Lung (tissue), 12 donors: Measurements from ENCODE around the gene CLEC12A. TPM values are rescaled to one million over a fixed set of nuclear protein-coding genes. Genes with fewer than 3 reads are reported as not detected.

Experiments used
- ATAC-seq: fragments of 200-7000 bp; cut with Tn5 transposase; one replicate; pipeline ENCODE4 v1.9.1; 2020; ENCODE audit warnings: moderate number of reproducible peaks; ENCODE audit not compliant: insufficient read depth, low FRiP score
- DNase-seq, 3 donors: peaks; one replicate each; pipeline ENCODE4 v3.0.0-alpha.2; 2013 to 2017
- H3K27ac ChIP-seq, 2 donors: one replicate each; pipeline ENCODE4 v1.5.1; 2013; ENCODE audit warnings: mild to moderate bottlenecking in 2 of 2, moderate library complexity in 2 of 2, control low read depth in 1 of 2, inconsistent platforms in 1 of 2, low read depth in 1 of 2, low read length in 1 of 2
- H3K27me3 ChIP-seq, 3 donors: one replicate each; pipeline ENCODE4 v1.5.1; 2013; ENCODE audit warnings: low read length in 2 of 3; ENCODE audit not compliant: control insufficient read depth in 3 of 3, insufficient read depth in 3 of 3
- H3K36me3 ChIP-seq, 4 donors: one replicate each; pipeline ENCODE4 v1.5.1; 2013; ENCODE audit warnings: low read length in 4 of 4, mild to moderate bottlenecking in 1 of 4, moderate library complexity in 1 of 4; ENCODE audit not compliant: control insufficient read depth in 4 of 4, insufficient read depth in 4 of 4
- H3K4me1 ChIP-seq, 5 donors: one replicate each; pipeline ENCODE4 v1.5.1; 2013; ENCODE audit warnings: low read length in 5 of 5, mild to moderate bottlenecking in 2 of 5, moderate library complexity in 1 of 5; ENCODE audit not compliant: control insufficient read depth in 5 of 5, insufficient read depth in 5 of 5
- H3K4me3 ChIP-seq: one replicate; pipeline ENCODE4 v1.5.1; 2013; ENCODE audit warnings: mild to moderate bottlenecking, control low read depth, moderate library complexity
- H3K9ac ChIP-seq, 2 donors: one replicate each; pipeline ENCODE4 v1.5.1; 2013; ENCODE audit warnings: low read length in 2 of 2, control low read depth in 1 of 2; ENCODE audit not compliant: insufficient read depth in 1 of 2
- H3K9me3 ChIP-seq, 4 donors: one replicate each; pipeline ENCODE4 v1.5.1; 2013; ENCODE audit warnings: low read length in 3 of 4, mild to moderate bottlenecking in 1 of 4, moderate library complexity in 1 of 4; ENCODE audit not compliant: control insufficient read depth in 4 of 4, insufficient read depth in 3 of 4
- CTCF ChIP-seq: IDR thresholded peaks from 2 replicates; pipeline ENCODE4 v1.5.1; 2012; ENCODE audit warnings: mild to moderate bottlenecking; ENCODE audit errors: control extremely low read depth, extremely low read depth
- WGBS, 2 donors: extraction: QIAGEN DNeasy Blood & Tissue Kit; methylation state at CpG; one replicate each; pipeline ENCODE4 v1.1.7; 2013; 5-methylcytosine and 5-hydroxymethylcytosine counted together
- polyA plus RNA-seq, 2 donors: library from polyadenylated mRNA; stranded (reverse); fragments of 200-250 nt; gene quantifications; one replicate each; pipeline ENCODE4 v1.2.1, GENCODE V29; 2013
- total RNA-seq, 2 donors: library from RNA; depleted of rRNA in 1 of 2; stranded (reverse); fragments of >200 nt in 1 of 2; gene quantifications; one replicate each; pipeline ENCODE4 v1.2.1, GENCODE V29; 2014 to 2021
- donor health status: control.
- donor health status: control.
- donor health status: Bipolar disorder and iron deficiency.
- donor health status: healthy.
- donor health status: DM: yes; HTN: yes; CAD: no.

The CLEC12A gene
- total and polyA plus RNA-seq, 4 donors = 13.8 to 21.9 (median 17.1) TPM

GRCh38 chr12:10016881-10017280, 45.7 kb downstream of the CLEC12A start:
- H3K9ac ChIP-seq = no peak overlapping the region
- no peaks in the 10 kb centered on the region for H3K4me1 ChIP-seq
- no peak for TF ChIP-seq CTCF
- H3K4me3 ChIP-seq = no peak overlapping the region
- ATAC-seq (no peak), DNase-seq (no peak)
- 9 to 13% methylated on average over 1 of the region's 1 CpG for WGBS, 2 donors
- no peaks in the 10 kb centered on the region for H3K9me3 ChIP-seq
- no peaks in the 10 kb centered on the region for H3K27me3 ChIP-seq
- H3K36me3 ChIP-seq = no peaks in the 10 kb centered on the region
- no peak overlapping the region for H3K27ac ChIP-seq

GRCh38 chr12:10018386-10018785, 47.2 kb downstream of the CLEC12A start:
- Histone ChIP-seq H3K27me3 (no peaks in the 10 kb centered on the region), H3K27ac (no peak overlapping the region), H3K9ac (no peak overlapping the region), H3K4me3 (no peak overlapping the region), H3K4me1 (no peaks in the 10 kb centered on the region), H3K36me3 (no peaks in the 10 kb centered on the region), H3K9me3 (no peaks in the 10 kb centered on the region)
- 46 to 54% methylated on average over 5 of the region's 5 CpGs for WGBS, 2 donors
- DNase-seq = peak in 1 of 3 donors; percentile 24
- TF ChIP-seq CTCF = no peak
- ATAC-seq = no peak

- 87 to 95% methylated on average over 3 of the region's 3 CpGs for WGBS, 2 donors
These were observed 50.1 kb downstream of the CLEC12A start for GRCh38 chr12:10021342-10021741.

More at GRCh38 chr12:10021342-10021741, 50.1 kb downstream of the CLEC12A start:
- no peak for DNase-seq
- Histone ChIP-seq H3K27ac (no peak overlapping the region), H3K9me3 (no peaks in the 10 kb centered on the region), H3K4me3 (no peak overlapping the region), H3K4me1 (no peaks in the 10 kb centered on the region), H3K9ac (no peak overlapping the region), H3K36me3 (no peaks in the 10 kb centered on the region), H3K27me3 (no peaks in the 10 kb centered on the region)
- no peak for TF ChIP-seq CTCF
- ATAC-seq = no peak
